Neural cell (in vitro differentiated cells): ENCODE results near the gene IFI44.

ENCODE experiments used
- EP300 ChIP-seq: fragments of 450-650 bp; conservative IDR thresholded peaks from 2 replicates; pipeline ENCODE4 v1.6.1; 2014; ENCODE audit warnings: antibody characterized with exemption, mild to moderate bottlenecking, moderate library complexity; ENCODE audit not compliant: poor library complexity, severe bottlenecking
- EZH2 ChIP-seq: fragments of 200-600, 300-800 bp; shearing (Covaris generic), sonication (generic); IDR thresholded peaks from 2 replicates; pipeline ENCODE4 v1.6.1; 2014; ENCODE audit warnings: antibody characterized with exemption, low read length, borderline replicate concordance, mild to moderate bottlenecking; ENCODE audit not compliant: insufficient read depth, poor library complexity, severe bottlenecking
- MXI1 ChIP-seq: fragments of 450-650 bp; conservative IDR thresholded peaks from 2 replicates; pipeline ENCODE4 v1.6.1; 2014; ENCODE audit warnings: antibody characterized with exemption, mild to moderate bottlenecking; ENCODE audit not compliant: poor library complexity, severe bottlenecking
- POLR2AphosphoS5 ChIP-seq: IDR thresholded peaks from 2 replicates; pipeline ENCODE4 v1.6.1; 2012
- RAD21 ChIP-seq: fragments of 450-650 bp; conservative IDR thresholded peaks from 2 replicates; pipeline ENCODE4 v1.6.1; 2014; ENCODE audit warnings: antibody characterized with exemption, mild to moderate bottlenecking, moderate library complexity
- SMC3 ChIP-seq: fragments of 450-650 bp; conservative IDR thresholded peaks from 2 replicates; pipeline ENCODE4 v1.6.1; 2014; ENCODE audit warnings: antibody characterized with exemption, mild to moderate bottlenecking, moderate library complexity; ENCODE audit not compliant: poor library complexity
- TAF1 ChIP-seq: IDR thresholded peaks from 2 replicates; pipeline ENCODE4 v1.6.1; 2012; ENCODE audit warnings: low read depth
- TF ChIP-seq, protein P1 (sequence below): fragments of 450-650 bp; IDR thresholded peaks from 2 replicates; pipeline ENCODE4 v1.5.1; 2014; ENCODE audit warnings: antibody characterized with exemption, mild to moderate bottlenecking, moderate library complexity; ENCODE audit not compliant: poor library complexity, severe bottlenecking
- TF ChIP-seq, protein P2 (sequence below): IDR thresholded peaks from 2 replicates; pipeline ENCODE4 v1.6.1; 2012; ENCODE audit warnings: borderline replicate concordance

DNA sequence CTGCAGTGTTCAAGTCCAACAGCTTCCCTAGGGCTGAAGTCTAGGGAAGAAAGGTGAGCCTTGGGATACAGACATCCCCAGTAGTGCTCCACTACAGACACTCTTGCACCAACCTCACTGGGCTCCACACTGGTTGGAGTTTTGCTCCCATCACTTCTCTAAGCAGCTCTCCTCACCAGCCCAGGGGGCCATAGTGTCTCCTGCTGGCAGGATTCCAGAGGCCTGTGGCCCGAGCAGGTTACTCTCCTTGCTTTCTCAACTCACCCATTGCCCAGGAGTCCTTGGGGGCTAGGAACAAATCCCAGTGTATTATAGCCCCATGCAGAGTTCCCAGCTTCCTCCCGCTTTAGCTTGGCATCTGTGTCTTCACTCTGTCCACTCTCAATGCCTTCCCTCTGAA, 52.8 kb downstream of the IFI44 start:
- TF ChIP-seq, protein P1, sequence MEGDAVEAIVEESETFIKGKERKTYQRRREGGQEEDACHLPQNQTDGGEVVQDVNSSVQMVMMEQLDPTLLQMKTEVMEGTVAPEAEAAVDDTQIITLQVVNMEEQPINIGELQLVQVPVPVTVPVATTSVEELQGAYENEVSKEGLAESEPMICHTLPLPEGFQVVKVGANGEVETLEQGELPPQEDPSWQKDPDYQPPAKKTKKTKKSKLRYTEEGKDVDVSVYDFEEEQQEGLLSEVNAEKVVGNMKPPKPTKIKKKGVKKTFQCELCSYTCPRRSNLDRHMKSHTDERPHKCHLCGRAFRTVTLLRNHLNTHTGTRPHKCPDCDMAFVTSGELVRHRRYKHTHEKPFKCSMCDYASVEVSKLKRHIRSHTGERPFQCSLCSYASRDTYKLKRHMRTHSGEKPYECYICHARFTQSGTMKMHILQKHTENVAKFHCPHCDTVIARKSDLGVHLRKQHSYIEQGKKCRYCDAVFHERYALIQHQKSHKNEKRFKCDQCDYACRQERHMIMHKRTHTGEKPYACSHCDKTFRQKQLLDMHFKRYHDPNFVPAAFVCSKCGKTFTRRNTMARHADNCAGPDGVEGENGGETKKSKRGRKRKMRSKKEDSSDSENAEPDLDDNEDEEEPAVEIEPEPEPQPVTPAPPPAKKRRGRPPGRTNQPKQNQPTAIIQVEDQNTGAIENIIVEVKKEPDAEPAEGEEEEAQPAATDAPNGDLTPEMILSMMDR, result no peak
- TF ChIP-seq EZH2 (no peak), POLR2AphosphoS5 (no peak), EP300 (no peak), MXI1 (no peak), TAF1 (no peak), RAD21 (no peak), SMC3 (no peak)
- TF ChIP-seq, protein P2, sequence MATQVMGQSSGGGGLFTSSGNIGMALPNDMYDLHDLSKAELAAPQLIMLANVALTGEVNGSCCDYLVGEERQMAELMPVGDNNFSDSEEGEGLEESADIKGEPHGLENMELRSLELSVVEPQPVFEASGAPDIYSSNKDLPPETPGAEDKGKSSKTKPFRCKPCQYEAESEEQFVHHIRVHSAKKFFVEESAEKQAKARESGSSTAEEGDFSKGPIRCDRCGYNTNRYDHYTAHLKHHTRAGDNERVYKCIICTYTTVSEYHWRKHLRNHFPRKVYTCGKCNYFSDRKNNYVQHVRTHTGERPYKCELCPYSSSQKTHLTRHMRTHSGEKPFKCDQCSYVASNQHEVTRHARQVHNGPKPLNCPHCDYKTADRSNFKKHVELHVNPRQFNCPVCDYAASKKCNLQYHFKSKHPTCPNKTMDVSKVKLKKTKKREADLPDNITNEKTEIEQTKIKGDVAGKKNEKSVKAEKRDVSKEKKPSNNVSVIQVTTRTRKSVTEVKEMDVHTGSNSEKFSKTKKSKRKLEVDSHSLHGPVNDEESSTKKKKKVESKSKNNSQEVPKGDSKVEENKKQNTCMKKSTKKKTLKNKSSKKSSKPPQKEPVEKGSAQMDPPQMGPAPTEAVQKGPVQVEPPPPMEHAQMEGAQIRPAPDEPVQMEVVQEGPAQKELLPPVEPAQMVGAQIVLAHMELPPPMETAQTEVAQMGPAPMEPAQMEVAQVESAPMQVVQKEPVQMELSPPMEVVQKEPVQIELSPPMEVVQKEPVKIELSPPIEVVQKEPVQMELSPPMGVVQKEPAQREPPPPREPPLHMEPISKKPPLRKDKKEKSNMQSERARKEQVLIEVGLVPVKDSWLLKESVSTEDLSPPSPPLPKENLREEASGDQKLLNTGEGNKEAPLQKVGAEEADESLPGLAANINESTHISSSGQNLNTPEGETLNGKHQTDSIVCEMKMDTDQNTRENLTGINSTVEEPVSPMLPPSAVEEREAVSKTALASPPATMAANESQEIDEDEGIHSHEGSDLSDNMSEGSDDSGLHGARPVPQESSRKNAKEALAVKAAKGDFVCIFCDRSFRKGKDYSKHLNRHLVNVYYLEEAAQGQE, result no peak
